GM12878 (cell line): ENCODE measurements around the gene NFE2L3.

Source experiments
- CHD4 ChIP-seq: fragments of 200-600 bp; sonication (generic); IDR thresholded peaks from 2 replicates; pipeline ENCODE4 v1.6.1; 2016; ENCODE audit warnings: mild to moderate bottlenecking
- EP300 ChIP-seq, 2 experiments: fragments of 150-350 bp in 1 of 2; IDR thresholded peaks; 2 replicates each; pipeline ENCODE4 v1.6.1; 2011 to 2012; ENCODE audit warnings: low read depth in 2 of 2, low read length in 2 of 2, borderline replicate concordance in 1 of 2, improper control_type of control experiment in 1 of 2, inconsistent platforms in 1 of 2; ENCODE audit not compliant: control insufficient read depth in 1 of 2
- EZH2 ChIP-seq: IDR thresholded peaks from 2 replicates; pipeline ENCODE4 v1.6.1; 2012; ENCODE audit warnings: low read depth, mild to moderate bottlenecking, control low read depth, inconsistent platforms, low read length, borderline replicate concordance; ENCODE audit not compliant: control insufficient read depth
- MYC ChIP-seq: IDR thresholded peaks from 2 replicates; pipeline ENCODE4 v1.6.1; 2011; ENCODE audit warnings: mild to moderate bottlenecking, low read length, moderate library complexity, inconsistent platforms; ENCODE audit not compliant: insufficient read depth, insufficient replicate concordance, insufficient read length, severe bottlenecking
- NFYB ChIP-seq: IDR thresholded peaks from 2 replicates; pipeline ENCODE4 v1.6.1; 2011; ENCODE audit warnings: low read depth, mild to moderate bottlenecking, low read length, improper control_type of control experiment, moderate library complexity; ENCODE audit not compliant: insufficient read depth
- NR2F1 ChIP-seq: fragments of 450-650 bp; conservative IDR thresholded peaks from 2 replicates; pipeline ENCODE4 v1.6.1; 2017; ENCODE audit warnings: mild to moderate bottlenecking
- POLR2A ChIP-seq: IDR thresholded peaks from 2 replicates; pipeline ENCODE4 v1.6.1; 2011; ENCODE audit warnings: low read depth, mild to moderate bottlenecking, low read length
- STAT3 ChIP-seq: IDR thresholded peaks from 2 replicates; pipeline ENCODE4 v1.6.1; 2011; ENCODE audit warnings: low read depth, low read length, improper control_type of control experiment
- ZBED1 ChIP-seq: IDR thresholded peaks from 2 replicates; pipeline ENCODE4 v1.6.1; 2016; ENCODE audit warnings: borderline replicate concordance
- TF ChIP-seq, protein P1 (sequence below): fragments of 450-650 bp; IDR thresholded peaks from 2 replicates; pipeline ENCODE4 v1.6.1; 2017; ENCODE audit warnings: mild to moderate bottlenecking, moderate library complexity

DNA sequence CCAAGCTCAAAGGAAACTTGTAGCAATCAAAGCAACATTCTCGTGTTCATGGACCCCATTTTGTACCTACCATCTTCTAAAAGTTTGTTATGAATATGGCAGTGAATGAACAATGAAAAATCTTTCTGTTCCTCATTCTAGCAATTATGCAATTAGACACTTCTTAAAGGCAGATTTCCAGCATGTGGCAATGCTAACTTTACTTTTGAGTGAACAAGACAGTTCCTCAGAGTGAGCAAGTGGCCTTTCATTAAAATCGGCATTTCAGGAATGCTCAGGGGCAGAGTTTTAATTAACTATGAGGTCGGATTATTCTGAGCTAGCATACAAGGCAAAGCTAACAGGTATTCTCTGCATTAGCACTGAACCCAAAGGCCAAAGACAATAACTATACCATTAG lies 48.4 kb upstream of the NFE2L3 start:
- no peak for TF ChIP-seq CHD4
- no peak for TF ChIP-seq POLR2A
- no peak for TF ChIP-seq ZBED1
- TF ChIP-seq EP300 (IDR thresholded peaks at IDR 0.05; ENCODE audit: borderline replicate concordance in 1 of 2, control insufficient read depth in 1 of 2, low read depth in 2 of 2, low read length in 2 of 2): no peak
- TF ChIP-seq NFYB: no peak
- TF ChIP-seq STAT3: no peak
- TF ChIP-seq, protein P1, sequence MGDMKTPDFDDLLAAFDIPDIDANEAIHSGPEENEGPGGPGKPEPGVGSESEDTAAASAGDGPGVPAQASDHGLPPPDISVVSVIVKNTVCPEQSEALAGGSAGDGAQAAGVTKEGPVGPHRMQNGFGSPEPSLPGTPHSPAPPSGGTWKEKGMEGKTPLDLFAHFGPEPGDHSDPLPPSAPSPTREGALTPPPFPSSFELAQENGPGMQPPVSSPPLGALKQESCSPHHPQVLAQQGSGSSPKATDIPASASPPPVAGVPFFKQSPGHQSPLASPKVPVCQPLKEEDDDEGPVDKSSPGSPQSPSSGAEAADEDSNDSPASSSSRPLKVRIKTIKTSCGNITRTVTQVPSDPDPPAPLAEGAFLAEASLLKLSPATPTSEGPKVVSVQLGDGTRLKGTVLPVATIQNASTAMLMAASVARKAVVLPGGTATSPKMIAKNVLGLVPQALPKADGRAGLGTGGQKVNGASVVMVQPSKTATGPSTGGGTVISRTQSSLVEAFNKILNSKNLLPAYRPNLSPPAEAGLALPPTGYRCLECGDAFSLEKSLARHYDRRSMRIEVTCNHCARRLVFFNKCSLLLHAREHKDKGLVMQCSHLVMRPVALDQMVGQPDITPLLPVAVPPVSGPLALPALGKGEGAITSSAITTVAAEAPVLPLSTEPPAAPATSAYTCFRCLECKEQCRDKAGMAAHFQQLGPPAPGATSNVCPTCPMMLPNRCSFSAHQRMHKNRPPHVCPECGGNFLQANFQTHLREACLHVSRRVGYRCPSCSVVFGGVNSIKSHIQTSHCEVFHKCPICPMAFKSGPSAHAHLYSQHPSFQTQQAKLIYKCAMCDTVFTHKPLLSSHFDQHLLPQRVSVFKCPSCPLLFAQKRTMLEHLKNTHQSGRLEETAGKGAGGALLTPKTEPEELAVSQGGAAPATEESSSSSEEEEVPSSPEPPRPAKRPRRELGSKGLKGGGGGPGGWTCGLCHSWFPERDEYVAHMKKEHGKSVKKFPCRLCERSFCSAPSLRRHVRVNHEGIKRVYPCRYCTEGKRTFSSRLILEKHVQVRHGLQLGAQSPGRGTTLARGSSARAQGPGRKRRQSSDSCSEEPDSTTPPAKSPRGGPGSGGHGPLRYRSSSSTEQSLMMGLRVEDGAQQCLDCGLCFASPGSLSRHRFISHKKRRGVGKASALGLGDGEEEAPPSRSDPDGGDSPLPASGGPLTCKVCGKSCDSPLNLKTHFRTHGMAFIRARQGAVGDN: no peak
- TF ChIP-seq NR2F1: no peak
- no peak for TF ChIP-seq EZH2
- TF ChIP-seq MYC: no peak
